Measurements from ENCODE around the gene DIP2A. TPM values are rescaled to one million over a fixed set of nuclear protein-coding genes. Genes with fewer than 3 reads are reported as not detected.

DIP2A gene
- polyA plus RNA-seq, 1 donor (not counting 4 experiments of a cell fraction or from before 2014, with no cell fraction given), result 41.6 TPM

DNA sequence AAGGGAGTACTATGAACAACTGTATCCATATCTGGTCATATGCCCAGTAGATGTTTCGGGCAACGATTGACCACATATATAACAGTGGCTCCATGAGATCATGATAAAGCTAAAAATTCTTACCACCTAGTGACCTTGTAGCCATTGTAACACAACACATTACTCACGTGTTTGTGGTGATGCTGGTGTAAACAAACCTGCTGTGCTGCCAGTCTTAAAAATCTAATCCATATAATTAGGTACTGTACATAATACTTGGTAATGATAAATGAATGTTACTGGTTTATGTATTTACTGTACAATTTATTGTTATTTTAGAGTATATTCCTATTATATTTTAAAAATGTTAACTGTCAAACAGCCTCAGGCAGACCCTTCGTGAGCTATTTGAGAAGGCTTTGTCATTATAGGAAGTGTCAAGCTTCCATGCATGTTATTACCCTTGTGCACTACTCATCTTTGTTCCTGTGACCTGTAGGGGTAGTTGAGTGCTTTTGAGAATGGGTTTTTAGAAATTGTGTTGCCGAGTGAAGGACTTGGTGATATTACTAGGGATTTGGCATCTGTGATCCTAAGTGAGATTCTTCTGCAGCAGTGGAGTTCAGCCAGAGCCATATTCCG, 23.6 kb downstream of the DIP2A start:
- peaks cover 8% of the 10 kb centered on the region for H4K20me1 ChIP-seq (ENCODE audit: control insufficient read depth, extremely low read depth, insufficient read depth, low read length)
- dilution Hi-C loops (cut with MboI; ENCODE audit: extremely low pct_ligation_motif_present, low sequenced_read_pairs), result no loop called here
- no peak overlapping the region for H3K4me2 ChIP-seq (ENCODE audit: control insufficient read depth, extremely low read depth, insufficient read depth, low read depth, low read length)
- H3K27ac ChIP-seq (ENCODE audit: control insufficient read depth, insufficient read depth, low read length), result no peak overlapping the region
- TF ChIP-seq EZH2 (IDR thresholded peaks at IDR 0.05; ENCODE audit: low read length), result no peak
- TF ChIP-seq, protein P1, sequence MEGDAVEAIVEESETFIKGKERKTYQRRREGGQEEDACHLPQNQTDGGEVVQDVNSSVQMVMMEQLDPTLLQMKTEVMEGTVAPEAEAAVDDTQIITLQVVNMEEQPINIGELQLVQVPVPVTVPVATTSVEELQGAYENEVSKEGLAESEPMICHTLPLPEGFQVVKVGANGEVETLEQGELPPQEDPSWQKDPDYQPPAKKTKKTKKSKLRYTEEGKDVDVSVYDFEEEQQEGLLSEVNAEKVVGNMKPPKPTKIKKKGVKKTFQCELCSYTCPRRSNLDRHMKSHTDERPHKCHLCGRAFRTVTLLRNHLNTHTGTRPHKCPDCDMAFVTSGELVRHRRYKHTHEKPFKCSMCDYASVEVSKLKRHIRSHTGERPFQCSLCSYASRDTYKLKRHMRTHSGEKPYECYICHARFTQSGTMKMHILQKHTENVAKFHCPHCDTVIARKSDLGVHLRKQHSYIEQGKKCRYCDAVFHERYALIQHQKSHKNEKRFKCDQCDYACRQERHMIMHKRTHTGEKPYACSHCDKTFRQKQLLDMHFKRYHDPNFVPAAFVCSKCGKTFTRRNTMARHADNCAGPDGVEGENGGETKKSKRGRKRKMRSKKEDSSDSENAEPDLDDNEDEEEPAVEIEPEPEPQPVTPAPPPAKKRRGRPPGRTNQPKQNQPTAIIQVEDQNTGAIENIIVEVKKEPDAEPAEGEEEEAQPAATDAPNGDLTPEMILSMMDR (optimal IDR thresholded peaks at IDR 0.05 in 1 of 3, IDR thresholded peaks at IDR 0.05 in 1 of 3, conservative IDR thresholded peaks at IDR 0.05 in 1 of 3; ENCODE audit: extremely low read depth in 1 of 3, insufficient read depth in 2 of 3, low read length in 3 of 3), result no peak
- no peak overlapping the region for H3K4me3 ChIP-seq (ENCODE audit: control insufficient read depth in 2 of 3, extremely low read depth in 1 of 3, insufficient read depth in 2 of 3, low read depth in 1 of 3, low read length in 3 of 3)
- H2AFZ ChIP-seq (ENCODE audit: control insufficient read depth, low read length), result no peak overlapping the region
- FAIRE-seq (no peak), DNase-seq (ENCODE audit: low read depth, low spot score) (no peak)
- H3K9me3 ChIP-seq (ENCODE audit: control insufficient read depth, low read depth, low read length), result no peaks in the 10 kb centered on the region
- peaks cover 3% of the 10 kb centered on the region for H3K9me1 ChIP-seq (ENCODE audit: control insufficient read depth, extremely low read depth, insufficient read depth, low read length)
- no peaks in the 10 kb centered on the region for H3K27me3 ChIP-seq (ENCODE audit: control insufficient read depth, extremely low read depth, insufficient read depth, low read length)
- peaks cover 62% of the 10 kb centered on the region for H3K79me2 ChIP-seq (ENCODE audit: control insufficient read depth, insufficient read depth, low read length)
- H3K4me1 ChIP-seq (ENCODE audit: control insufficient read depth, extremely low read depth, insufficient read depth, low read length), result peaks cover 6% of the 10 kb centered on the region
- no peak overlapping the region for H3K9ac ChIP-seq (ENCODE audit: control insufficient read depth, extremely low read depth, insufficient read depth, low read length)
- H3K36me3 ChIP-seq (ENCODE audit: control insufficient read depth in 2 of 2, extremely low read depth in 1 of 2, insufficient read depth in 2 of 2, low read length in 2 of 2), result peaks cover 4 to 15% of the 10 kb centered on the region in 2 experiments

DNA sequence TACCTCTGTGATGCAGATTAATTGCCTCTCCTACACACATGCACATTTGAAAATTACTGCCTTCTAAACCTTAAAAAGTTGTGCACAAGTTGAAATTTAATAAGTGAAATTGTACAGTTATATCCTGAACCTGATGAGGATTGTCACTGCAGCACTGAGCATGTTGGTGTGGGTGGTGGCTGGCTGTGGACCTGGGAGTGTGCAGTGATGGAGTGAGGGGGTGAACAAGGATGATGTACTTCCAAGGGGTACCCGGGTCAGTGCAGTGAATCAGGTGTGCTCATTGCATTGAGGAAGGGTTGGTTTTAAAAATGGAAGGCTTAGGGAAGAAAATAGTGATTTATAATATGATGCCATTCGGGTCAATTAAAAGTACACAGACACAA, 24.1 kb downstream of the DIP2A start:
- no peak for DNase-seq (ENCODE audit: low read depth, low spot score)
- Histone ChIP-seq H3K4me3 (ENCODE audit: control insufficient read depth in 2 of 3, extremely low read depth in 1 of 3, insufficient read depth in 2 of 3, low read depth in 1 of 3, low read length in 3 of 3) (no peak overlapping the region), H3K9me3 (ENCODE audit: control insufficient read depth, low read depth, low read length) (no peaks in the 10 kb centered on the region), H3K36me3 (ENCODE audit: control insufficient read depth in 2 of 2, extremely low read depth in 1 of 2, insufficient read depth in 2 of 2, low read length in 2 of 2) (peaks cover 4 to 16% of the 10 kb centered on the region in 2 experiments), H3K27me3 (ENCODE audit: control insufficient read depth, extremely low read depth, insufficient read depth, low read length) (no peaks in the 10 kb centered on the region), H3K4me1 (ENCODE audit: control insufficient read depth, extremely low read depth, insufficient read depth, low read length) (peaks cover 5% of the 10 kb centered on the region), H2AFZ (ENCODE audit: control insufficient read depth, low read length) (no peak overlapping the region), H3K9ac (ENCODE audit: control insufficient read depth, extremely low read depth, insufficient read depth, low read length) (no peak overlapping the region), H3K27ac (ENCODE audit: control insufficient read depth, insufficient read depth, low read length) (no peak overlapping the region), H3K9me1 (ENCODE audit: control insufficient read depth, extremely low read depth, insufficient read depth, low read length) (peaks cover 3% of the 10 kb centered on the region), H3K79me2 (ENCODE audit: control insufficient read depth, insufficient read depth, low read length) (peaks cover 62% of the 10 kb centered on the region), H4K20me1 (ENCODE audit: control insufficient read depth, extremely low read depth, insufficient read depth, low read length) (peaks cover 8% of the 10 kb centered on the region), H3K4me2 (ENCODE audit: control insufficient read depth, extremely low read depth, insufficient read depth, low read depth, low read length) (no peak overlapping the region)
- TF ChIP-seq, protein P1 (optimal IDR thresholded peaks at IDR 0.05 in 1 of 3, IDR thresholded peaks at IDR 0.05 in 1 of 3, conservative IDR thresholded peaks at IDR 0.05 in 1 of 3; ENCODE audit: extremely low read depth in 1 of 3, insufficient read depth in 2 of 3, low read length in 3 of 3), result no peak
- no peak for TF ChIP-seq EZH2 (IDR thresholded peaks at IDR 0.05; ENCODE audit: low read length)
- FAIRE-seq, result no peak
- dilution Hi-C loops (cut with MboI; ENCODE audit: extremely low pct_ligation_motif_present, low sequenced_read_pairs), result no loop called here

All from keratinocyte (primary cell).